CD4-positive, alpha-beta T cell treated with Interleukin-21 for 1 hour (primary cell): ENCODE measurements around the gene DSCAML1.
"Not testable (repeated sequence)": the region's sequence is repeated elsewhere in the genome, so short reads cannot be mapped to it uniquely, and the experiment has no call there.

Experiments used
- DNase-seq: peaks from one replicate; pipeline ENCODE4 v3.0.0-alpha.2; 2020

DSCAML1 gene

GRCh38 chr11:117817368-117818040, 20.5 kb upstream of the DSCAML1 start:
- DNase-seq = peak; percentile 88

- no peak for DNase-seq
Observed at GRCh38 chr11:117816846-117817367, 19.9 kb upstream of the DSCAML1 start.

GRCh38 chr11:117816151-117816741, 19.2 kb upstream of the DSCAML1 start:
- DNase-seq = no peak

- peak; percentile 92 for DNase-seq
Observed at GRCh38 chr11:117815262-117815803, 18.3 kb upstream of the DSCAML1 start.

DNA sequence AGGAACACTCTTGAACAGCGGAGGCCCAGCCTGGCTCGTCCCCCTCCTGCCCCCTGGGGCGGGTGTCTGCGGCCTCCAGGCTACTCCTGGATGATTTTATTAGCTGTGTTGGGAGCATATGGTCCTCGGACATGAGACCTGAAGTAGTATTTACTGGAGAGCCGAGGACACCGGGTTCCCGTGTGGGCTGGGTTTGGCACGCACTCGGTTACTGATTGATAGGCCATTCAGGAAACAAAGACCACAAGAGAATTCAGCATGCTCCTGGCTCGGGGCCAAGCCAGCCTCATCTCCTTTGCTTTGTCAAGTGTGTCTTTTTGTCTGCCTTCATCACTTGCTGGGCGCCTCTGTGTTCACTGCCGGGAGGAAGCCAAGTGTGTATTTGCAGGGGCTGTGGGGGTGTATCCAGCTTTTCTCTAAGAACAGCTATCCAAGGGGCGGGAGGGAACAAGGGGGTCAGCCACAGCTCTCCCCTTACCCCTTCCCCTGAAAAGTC, 17.8 kb upstream of the DSCAML1 start:
- peak; percentile 88 for DNase-seq

- no peak for DNase-seq
Observed at GRCh38 chr11:117814204-117814765, 17.3 kb upstream of the DSCAML1 start.

GRCh38 chr11:117810056-117810451, 13.0 kb upstream of the DSCAML1 start:
- not testable (repeated sequence) for DNase-seq

DNA sequence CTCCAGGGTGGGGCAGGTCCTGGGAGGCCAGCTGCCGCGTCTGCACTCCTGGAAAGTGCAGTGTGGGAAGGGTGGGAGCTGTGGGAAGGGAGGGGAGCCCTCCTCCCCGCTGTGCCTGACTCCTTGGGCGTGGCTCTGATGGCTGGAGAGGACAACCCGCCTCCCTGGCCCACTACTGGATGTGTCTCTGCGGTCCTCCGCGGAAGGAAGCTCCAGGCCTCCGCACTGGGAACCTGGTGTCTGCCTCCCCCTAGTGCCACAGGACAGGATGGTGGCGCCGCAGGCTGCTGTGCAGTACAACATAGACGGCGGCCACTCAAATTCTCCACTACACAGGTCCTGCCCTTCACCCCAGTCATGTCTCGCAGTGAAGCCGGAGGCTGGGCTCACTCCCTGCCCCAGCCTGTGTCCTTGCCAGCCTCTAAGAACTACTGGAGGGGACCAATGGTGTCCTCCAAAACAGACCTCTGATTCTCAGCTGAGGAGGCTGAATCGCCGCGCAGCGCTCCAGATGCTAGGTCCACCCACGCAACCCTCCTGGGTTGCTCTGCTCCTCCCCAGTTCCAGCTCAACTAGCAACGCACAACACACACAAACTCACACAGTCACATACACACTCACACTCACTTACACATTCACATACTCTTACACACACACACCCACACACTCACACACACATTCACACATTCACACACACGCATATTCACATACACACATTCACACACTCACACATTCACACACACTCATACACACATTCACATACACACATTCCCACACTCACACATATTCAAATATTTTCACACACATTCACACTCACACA, 12.4 kb upstream of the DSCAML1 start:
- DNase-seq = peak; percentile 49

DNA sequence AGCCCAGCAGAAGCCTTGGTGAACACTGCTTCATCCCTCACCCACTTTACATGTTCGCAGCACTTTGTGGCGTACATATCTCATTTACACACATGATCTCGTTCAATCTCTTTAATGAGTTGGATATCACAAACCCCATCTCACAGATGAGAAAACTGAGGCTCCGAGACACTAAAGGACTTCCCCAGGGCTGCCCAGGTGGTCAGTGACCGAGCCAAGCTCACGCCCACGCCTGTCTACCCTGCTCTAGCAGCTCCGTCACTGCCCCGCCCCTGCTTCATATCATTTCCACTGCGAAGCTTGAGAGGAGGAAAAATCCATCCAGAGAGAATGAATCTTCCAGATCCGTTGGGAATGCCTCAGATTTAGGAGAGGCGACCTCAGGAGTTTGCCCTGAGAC, 11.8 kb upstream of the DSCAML1 start:
- no peak for DNase-seq

GRCh38 chr11:117807482-117808327, 10.7 kb upstream of the DSCAML1 start:
- peak; percentile 76 for DNase-seq

GRCh38 chr11:117806846-117807245, 9.8 kb upstream of the DSCAML1 start:
- DNase-seq = no peak

DNA sequence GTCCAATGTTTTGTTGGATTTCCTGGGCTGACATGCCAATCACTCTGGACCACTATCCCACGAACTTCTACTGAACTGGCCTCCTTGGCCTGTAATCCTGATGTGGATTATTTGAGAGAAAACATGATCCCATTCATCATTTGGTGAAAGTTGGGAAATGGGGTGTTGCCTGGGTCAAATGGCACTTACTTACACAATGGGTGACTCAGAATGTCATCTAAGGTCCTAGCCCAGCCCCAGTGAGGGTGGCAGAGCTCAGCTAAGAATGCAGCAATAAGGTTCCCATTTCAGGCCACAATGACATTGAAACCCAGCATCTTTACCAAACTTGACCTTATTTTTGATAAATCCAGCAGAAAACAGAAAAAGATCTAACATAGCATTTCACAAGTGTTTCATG, 8.0 kb upstream of the DSCAML1 start:
- no peak for DNase-seq

DNA sequence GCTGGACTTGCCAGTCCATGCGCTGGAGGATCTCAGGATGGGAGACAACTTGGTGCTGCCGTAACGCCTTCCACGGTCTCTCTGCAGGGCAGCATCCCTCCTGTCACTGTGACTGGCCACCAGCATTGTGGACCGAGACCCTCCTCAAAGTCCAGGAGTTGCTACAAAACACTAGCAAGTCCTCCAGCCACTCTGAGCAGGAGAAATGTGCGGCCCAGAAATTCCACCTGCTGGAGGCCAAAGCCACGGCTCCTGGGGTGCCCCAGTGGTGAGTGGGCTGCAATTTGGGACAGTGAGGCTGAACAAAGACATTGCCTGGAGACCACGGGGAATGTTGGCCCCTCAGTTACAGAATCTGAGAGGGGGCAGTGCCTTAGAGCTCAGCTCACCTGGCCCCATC, 6.9 kb upstream of the DSCAML1 start:
- no peak for DNase-seq

- DNase-seq = no peak
Observed at GRCh38 chr11:117799634-117800033, 2.6 kb upstream of the DSCAML1 start.

DNA sequence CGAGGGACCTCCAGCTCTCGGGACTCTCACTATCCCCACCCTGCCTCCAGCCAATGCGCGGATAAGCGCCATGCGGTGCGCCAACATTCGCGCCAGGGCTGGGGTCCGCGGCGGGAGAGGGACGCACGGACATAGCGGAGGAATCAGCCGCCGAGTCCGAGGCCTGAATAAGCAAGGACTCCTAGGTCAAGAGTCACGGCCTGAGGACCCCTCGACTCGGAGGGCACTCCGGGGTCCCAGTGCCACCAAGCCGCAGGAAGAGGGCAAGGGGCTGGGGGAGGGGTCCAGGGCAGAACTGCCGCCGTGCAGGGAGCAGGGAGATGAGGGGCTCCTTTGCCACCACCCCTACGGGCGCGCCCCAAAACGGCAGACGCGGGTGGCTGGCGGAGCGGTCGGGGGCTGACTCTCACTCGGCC, 552 bp downstream of the DSCAML1 start:
- DNase-seq = no peak

DNA sequence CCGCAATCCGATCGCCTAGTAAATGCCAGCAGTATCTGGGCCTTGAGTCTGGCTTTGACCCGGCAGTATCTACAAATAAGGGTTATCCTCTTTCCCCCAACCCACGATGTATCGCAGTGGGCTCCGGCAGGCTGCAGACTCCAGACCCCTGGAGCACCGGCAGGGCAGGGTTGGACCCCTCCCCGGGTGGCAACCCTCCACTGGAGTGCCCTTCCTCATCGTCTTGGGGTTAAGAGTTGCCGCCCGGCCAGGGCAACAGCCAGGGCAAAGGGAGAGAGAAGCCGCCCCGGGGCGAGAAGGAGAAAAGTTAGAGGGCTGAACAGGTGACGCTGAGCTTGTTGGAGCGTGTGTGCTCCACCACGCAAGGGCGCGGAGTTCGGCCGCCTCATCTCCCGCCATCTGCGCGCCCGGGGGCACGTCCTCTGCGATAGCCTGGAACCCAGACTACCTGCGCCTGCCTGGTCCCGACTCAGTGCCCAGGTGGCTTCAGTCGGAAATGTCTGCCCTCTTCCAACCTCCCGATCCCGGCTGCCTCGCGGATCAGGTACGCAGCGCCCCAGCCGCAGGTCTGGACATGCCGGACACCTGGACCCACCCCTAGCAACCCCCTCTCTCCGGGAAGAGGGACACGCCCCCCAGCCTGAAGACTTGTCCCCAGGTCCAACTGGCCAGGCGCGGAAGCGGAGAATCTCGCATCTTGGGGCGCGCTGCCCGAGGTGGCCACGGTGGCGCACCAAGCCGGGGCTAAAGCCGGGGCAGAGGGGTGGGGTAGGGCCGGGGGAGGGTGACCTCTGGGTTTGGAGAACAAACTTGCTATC, 1.2 kb downstream of the DSCAML1 start:
- DNase-seq = no peak

GRCh38 chr11:117794772-117795629, 2.0 kb downstream of the DSCAML1 start:
- no peak for DNase-seq

DNA sequence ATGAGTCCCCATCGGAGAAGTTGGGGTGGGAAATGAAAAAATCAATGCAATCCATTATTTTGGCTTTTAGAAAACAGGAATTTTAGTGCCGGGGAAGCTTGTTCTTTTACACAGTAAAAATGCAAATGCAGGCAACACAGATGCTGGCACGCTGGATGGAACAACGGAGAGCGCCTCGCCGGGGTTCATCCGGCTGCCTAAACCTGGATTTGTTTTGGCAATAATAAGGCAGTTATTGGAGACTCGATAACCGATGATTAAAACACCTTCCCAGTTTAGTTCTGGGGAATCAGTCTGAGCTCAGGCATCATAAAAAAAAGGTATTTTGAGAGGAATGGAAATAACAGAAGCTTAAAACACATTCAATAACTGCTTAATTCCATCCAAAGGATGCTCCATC, 2.9 kb downstream of the DSCAML1 start:
- no peak for DNase-seq

- no peak for DNase-seq
Observed at GRCh38 chr11:117793583-117793982, 3.4 kb downstream of the DSCAML1 start.

- DNase-seq = no peak
Observed at GRCh38 chr11:117792992-117793391, 4.0 kb downstream of the DSCAML1 start.
